HepG2 (cell line): Measurements from ENCODE around the gene FGF19. TPM values are rescaled to one million over a fixed set of nuclear protein-coding genes. Genes with fewer than 3 reads are reported as not detected.

Experiments used
- ARNT2 ChIP-seq: sonication (generic); formaldehyde crosslinking; IDR thresholded peaks from 2 replicates; pipeline ENCODE4 v1.8.0; 2022; ENCODE audit warnings: mild to moderate bottlenecking, low read depth, missing genetic modification reagents, moderate library complexity
- CCAR2 ChIP-seq: fragments of 200-400 bp; formaldehyde crosslinking; optimal IDR thresholded peaks from 2 replicates; pipeline ENCODE3; 2018; ENCODE audit warnings: low read depth, mild to moderate bottlenecking, low read length, moderate library complexity
- HDAC6 ChIP-seq: fragments of 200-600 bp; sonication (generic); IDR thresholded peaks from 2 replicates; pipeline ENCODE4 v1.7.0; 2017; ENCODE audit warnings: mild to moderate bottlenecking, antibody characterized with exemption, low read length, low read depth
- HES4 ChIP-seq: sonication (generic); formaldehyde crosslinking; IDR thresholded peaks from 2 replicates; pipeline ENCODE4 v1.9.0; 2021; ENCODE audit warnings: mild to moderate bottlenecking, missing genetic modification reagents, borderline replicate concordance
- HOXD1 ChIP-seq: sonication (generic); formaldehyde crosslinking; IDR thresholded peaks from 2 replicates; pipeline ENCODE4 v1.5.0; 2020; ENCODE audit warnings: missing genetic modification reagents
- MAFK ChIP-seq, 2 experiments: IDR thresholded peaks in 1 of 2; conservative IDR thresholded peaks in 1 of 2; 2 replicates each; pipeline ENCODE4 v1.6.1; 2011; ENCODE audit warnings: improper control_type of control experiment in 2 of 2, low read length in 2 of 2
- RBM39 ChIP-seq: fragments of 200-400 bp; formaldehyde crosslinking; IDR thresholded peaks from one replicate; pipeline ENCODE4 v1.6.1; 2018; ENCODE audit warnings: antibody characterized with exemption, mild to moderate bottlenecking, low read depth, low read length; ENCODE audit not compliant: poor library complexity, severe bottlenecking
- RFXAP ChIP-seq: sonication (generic); formaldehyde crosslinking; IDR thresholded peaks from 2 replicates; pipeline ENCODE4 v1.4.0; 2020; ENCODE audit warnings: missing genetic modification reagents, borderline replicate concordance
- RXRA ChIP-seq: sonication (generic); formaldehyde crosslinking; IDR thresholded peaks from 2 replicates; pipeline ENCODE4 v1.5.1; 2020; ENCODE audit warnings: missing genetic modification reagents
- SALL2 ChIP-seq: sonication (generic); formaldehyde crosslinking; IDR thresholded peaks from 2 replicates; pipeline ENCODE4 v1.8.1; 2023; ENCODE audit warnings: mild to moderate bottlenecking, missing genetic modification reagents, inconsistent platforms
- SIX1 ChIP-seq: sonication (generic); formaldehyde crosslinking; IDR thresholded peaks from 2 replicates; pipeline ENCODE4 v1.4.0; 2020; ENCODE audit warnings: missing genetic modification reagents, borderline replicate concordance
- U2AF2 ChIP-seq: fragments of 200-400 bp; formaldehyde crosslinking; IDR thresholded peaks from 2 replicates; pipeline ENCODE4 v1.6.1; 2017; ENCODE audit warnings: low read depth, mild to moderate bottlenecking, low read length
- ZBTB38 ChIP-seq: sonication (generic); formaldehyde crosslinking; IDR thresholded peaks from 2 replicates; pipeline ENCODE4 v1.5.1; 2020; ENCODE audit warnings: mild to moderate bottlenecking, missing genetic modification reagents
- ZNF333 ChIP-seq: sonication (generic); formaldehyde crosslinking; IDR thresholded peaks from 2 replicates; pipeline ENCODE4 v1.4.0; 2020; ENCODE audit warnings: mild to moderate bottlenecking, missing genetic modification reagents, borderline replicate concordance
- ZNF510 ChIP-seq: sonication (generic); formaldehyde crosslinking; IDR thresholded peaks from 2 replicates; pipeline ENCODE4 v1.4.0; 2020; ENCODE audit warnings: low read depth, mild to moderate bottlenecking, missing genetic modification reagents
- ZNF556 ChIP-seq: sonication (generic); formaldehyde crosslinking; IDR thresholded peaks from 2 replicates; pipeline ENCODE4 v1.4.0; 2020; ENCODE audit warnings: mild to moderate bottlenecking, missing genetic modification reagents, borderline replicate concordance
- ZSCAN22 ChIP-seq: sonication (generic); formaldehyde crosslinking; IDR thresholded peaks from 2 replicates; pipeline ENCODE4 v1.4.0; 2020; ENCODE audit warnings: mild to moderate bottlenecking, missing genetic modification reagents
- polyA plus RNA-seq, 8 experiments: library from polyadenylated mRNA; depleted of rRNA in 3 of 8; stranded (reverse) in 7 of 8; unstranded in 1 of 8; fragments of >200 nt; fragmentation: Illumina TruSeq in 4 of 8; extraction: Trizol in 4 of 8; gene quantifications; 2 replicates each; pipeline versions ENCODE4 v1.2.1 to v1.2.3, GENCODE V29; 2011 to 2016; ENCODE audit warnings: low read depth in 4 of 8, missing spikeins in 1 of 8, mixed read lengths in 1 of 8; ENCODE audit not compliant: insufficient read depth in 1 of 8
- total RNA-seq, 5 experiments: library from RNA; depleted of rRNA; stranded (reverse); fragments of >200 nt; fragmentation: Illumina TruSeq; extraction: Trizol; gene quantifications; 2 replicates each; pipeline ENCODE4 v1.2.3, GENCODE V29; 2016; ENCODE audit warnings: low read depth in 1 of 5
- TF ChIP-seq, protein P1 (sequence below): IDR thresholded peaks from 2 replicates; pipeline ENCODE4 v1.6.1; 2016; ENCODE audit warnings: low read depth
- TF ChIP-seq, protein P2 (sequence below): sonication (generic); formaldehyde crosslinking; IDR thresholded peaks from 2 replicates; pipeline ENCODE4 v1.4.0; 2020; ENCODE audit warnings: mild to moderate bottlenecking, missing genetic modification reagents
- TF ChIP-seq, protein P3 (sequence below): sonication (generic); formaldehyde crosslinking; IDR thresholded peaks from 2 replicates; pipeline ENCODE4 v1.8.0; 2022; ENCODE audit warnings: mild to moderate bottlenecking, missing genetic modification reagents; ENCODE audit not compliant: insufficient replicate concordance
- TF ChIP-seq, protein P4 (sequence below): sonication (generic); formaldehyde crosslinking; IDR thresholded peaks from 2 replicates; pipeline ENCODE4 v1.5.0; 2020; ENCODE audit warnings: missing genetic modification reagents, mild to moderate bottlenecking, borderline replicate concordance
- TF ChIP-seq, protein P5 (sequence below): sonication (generic); formaldehyde crosslinking; IDR thresholded peaks from 2 replicates; pipeline ENCODE4 v1.5.0; 2020; ENCODE audit warnings: missing genetic modification reagents

Gene FGF19
- total and polyA plus RNA-seq, 2 of the 13 experiments (the other 11 are each of a cell fraction or from before 2014, with no cell fraction given): 0.07 TPM; not detected in 1

DNA sequence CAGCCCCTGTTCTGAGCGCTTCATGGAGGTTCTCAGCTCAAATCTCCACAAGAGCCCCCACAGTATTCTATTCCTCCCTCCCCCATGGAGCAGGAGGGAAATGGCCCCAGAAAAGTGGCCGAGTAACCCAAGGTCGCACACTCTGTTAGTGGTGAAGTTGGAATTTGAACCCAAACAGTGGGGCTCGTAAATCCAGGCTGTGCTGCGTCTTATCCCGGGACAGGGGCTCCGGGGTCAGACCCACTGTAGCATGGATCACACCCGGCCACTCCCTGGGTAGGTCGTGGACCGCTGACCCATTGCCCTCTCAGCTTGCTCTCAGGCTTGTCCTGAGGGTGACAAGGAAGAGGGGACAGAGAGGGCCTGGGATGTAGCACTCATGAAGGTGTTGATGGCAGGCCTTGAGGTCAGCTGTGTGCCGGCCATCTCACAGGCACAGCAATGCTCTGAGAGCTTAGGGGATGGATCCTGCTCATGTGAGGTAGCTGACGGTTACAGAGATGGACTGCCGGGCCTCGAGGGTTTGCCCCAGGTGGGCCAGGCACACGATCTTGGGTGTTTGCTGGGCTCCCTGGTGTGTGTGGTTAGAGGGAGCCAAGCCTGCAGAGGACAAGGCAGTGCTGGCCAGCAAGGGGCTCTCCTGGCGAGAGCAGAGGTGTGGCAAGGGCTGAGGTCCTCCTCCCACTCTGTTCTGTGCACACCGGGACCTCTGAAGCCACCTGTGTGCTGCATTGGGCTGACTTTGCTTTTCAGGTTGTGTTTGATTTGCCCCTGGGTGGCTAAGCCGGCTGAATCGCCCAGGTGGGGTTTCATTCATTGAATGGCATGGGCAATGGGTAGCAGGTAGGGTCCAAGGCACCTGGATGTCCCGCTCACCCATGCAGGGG is 2.3 kb upstream of the FGF19 start (continued):
- TF ChIP-seq, protein P1, sequence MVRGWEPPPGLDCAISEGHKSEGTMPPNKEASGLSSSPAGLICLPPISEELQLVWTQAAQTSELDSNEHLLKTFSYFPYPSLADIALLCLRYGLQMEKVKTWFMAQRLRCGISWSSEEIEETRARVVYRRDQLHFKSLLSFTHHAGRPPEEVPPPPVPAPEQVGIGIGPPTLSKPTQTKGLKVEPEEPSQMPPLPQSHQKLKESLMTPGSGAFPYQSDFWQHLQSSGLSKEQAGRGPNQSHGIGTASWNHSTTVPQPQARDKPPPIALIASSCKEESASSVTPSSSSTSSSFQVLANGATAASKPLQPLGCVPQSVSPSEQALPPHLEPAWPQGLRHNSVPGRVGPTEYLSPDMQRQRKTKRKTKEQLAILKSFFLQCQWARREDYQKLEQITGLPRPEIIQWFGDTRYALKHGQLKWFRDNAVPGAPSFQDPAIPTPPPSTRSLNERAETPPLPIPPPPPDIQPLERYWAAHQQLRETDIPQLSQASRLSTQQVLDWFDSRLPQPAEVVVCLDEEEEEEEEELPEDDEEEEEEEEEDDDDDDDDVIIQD (CRISPR knock-in tag): no peak
- TF ChIP-seq RXRA (peak; percentile 43; the same call in 1 of the 2 replicates), ZNF510 (CRISPR knock-in tag) (no peak), U2AF2 (no peak), CCAR2 (no peak), SIX1 (no peak), ZNF333 (CRISPR knock-in tag) (no peak), ZSCAN22 (CRISPR knock-in tag) (no peak), SALL2 (peak; percentile 32; the same call in 1 of the 2 replicates), RFXAP (CRISPR knock-in tag) (peak; percentile 50; the same call in 1 of the 2 replicates), HES4 (CRISPR knock-in tag) (no peak), MAFK (conservative IDR thresholded peaks at IDR 0.05 in 1 of 2, IDR thresholded peaks at IDR 0.05 in 1 of 2; ENCODE audit: low read length in 2 of 2) (no peak), HOXD1 (no peak), HDAC6 (no peak), ARNT2 (CRISPR knock-in tag) (peak; percentile 80; the same call in 1 of the 2 replicates), ZNF556 (CRISPR knock-in tag) (no peak), RBM39 (peak; percentile 28), ZBTB38 (CRISPR knock-in tag) (peak; percentile 37; the same call in 1 of the 2 replicates)
- TF ChIP-seq, protein P2, sequence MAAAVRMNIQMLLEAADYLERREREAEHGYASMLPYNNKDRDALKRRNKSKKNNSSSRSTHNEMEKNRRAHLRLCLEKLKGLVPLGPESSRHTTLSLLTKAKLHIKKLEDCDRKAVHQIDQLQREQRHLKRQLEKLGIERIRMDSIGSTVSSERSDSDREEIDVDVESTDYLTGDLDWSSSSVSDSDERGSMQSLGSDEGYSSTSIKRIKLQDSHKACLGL: no peak
- TF ChIP-seq, protein P3, sequence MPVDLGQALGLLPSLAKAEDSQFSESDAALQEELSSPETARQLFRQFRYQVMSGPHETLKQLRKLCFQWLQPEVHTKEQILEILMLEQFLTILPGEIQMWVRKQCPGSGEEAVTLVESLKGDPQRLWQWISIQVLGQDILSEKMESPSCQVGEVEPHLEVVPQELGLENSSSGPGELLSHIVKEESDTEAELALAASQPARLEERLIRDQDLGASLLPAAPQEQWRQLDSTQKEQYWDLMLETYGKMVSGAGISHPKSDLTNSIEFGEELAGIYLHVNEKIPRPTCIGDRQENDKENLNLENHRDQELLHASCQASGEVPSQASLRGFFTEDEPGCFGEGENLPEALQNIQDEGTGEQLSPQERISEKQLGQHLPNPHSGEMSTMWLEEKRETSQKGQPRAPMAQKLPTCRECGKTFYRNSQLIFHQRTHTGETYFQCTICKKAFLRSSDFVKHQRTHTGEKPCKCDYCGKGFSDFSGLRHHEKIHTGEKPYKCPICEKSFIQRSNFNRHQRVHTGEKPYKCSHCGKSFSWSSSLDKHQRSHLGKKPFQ: peak; percentile 64
- TF ChIP-seq, protein P4, sequence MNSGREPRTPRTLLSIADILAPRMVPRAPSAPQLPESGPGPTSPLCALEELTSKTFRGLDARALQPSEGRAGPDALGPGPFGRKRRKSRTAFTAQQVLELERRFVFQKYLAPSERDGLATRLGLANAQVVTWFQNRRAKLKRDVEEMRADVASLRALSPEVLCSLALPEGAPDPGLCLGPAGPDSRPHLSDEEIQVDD (CRISPR knock-in tag): no peak
- TF ChIP-seq, protein P5, sequence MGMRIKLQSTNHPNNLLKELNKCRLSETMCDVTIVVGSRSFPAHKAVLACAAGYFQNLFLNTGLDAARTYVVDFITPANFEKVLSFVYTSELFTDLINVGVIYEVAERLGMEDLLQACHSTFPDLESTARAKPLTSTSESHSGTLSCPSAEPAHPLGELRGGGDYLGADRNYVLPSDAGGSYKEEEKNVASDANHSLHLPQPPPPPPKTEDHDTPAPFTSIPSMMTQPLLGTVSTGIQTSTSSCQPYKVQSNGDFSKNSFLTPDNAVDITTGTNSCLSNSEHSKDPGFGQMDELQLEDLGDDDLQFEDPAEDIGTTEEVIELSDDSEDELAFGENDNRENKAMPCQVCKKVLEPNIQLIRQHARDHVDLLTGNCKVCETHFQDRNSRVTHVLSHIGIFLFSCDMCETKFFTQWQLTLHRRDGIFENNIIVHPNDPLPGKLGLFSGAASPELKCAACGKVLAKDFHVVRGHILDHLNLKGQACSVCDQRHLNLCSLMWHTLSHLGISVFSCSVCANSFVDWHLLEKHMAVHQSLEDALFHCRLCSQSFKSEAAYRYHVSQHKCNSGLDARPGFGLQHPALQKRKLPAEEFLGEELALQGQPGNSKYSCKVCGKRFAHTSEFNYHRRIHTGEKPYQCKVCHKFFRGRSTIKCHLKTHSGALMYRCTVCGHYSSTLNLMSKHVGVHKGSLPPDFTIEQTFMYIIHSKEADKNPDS: no peak
